T-helper 2 cell treated with Interferon-gamma antibody and Interleukin-4, amounts not matched to agents 5 μg/mL and 100 μg/mL, for 36 hours (primary cell): ENCODE data around the gene NXNL1.

Experiments
- DNase-seq: peaks from one replicate; pipeline ENCODE4 v3.0.0; 2021; ENCODE audit warnings: low spot score
- H3K27ac Mint-ChIP-seq: one replicate; pipeline ENCODE4 v1.8.0; 2021; ENCODE audit warnings: mild to moderate bottlenecking, mixed read lengths
- H3K27me3 Mint-ChIP-seq: one replicate; pipeline ENCODE4 v1.8.0; 2021; ENCODE audit warnings: low read depth, mixed read lengths
- H3K36me3 Mint-ChIP-seq: one replicate; pipeline ENCODE4 v1.8.0; 2021; ENCODE audit warnings: low read depth, mixed read lengths
- H3K4me1 Mint-ChIP-seq: one replicate; pipeline ENCODE4 v1.8.0; 2021; ENCODE audit warnings: low read depth, mixed read lengths
- H3K4me3 Mint-ChIP-seq: one replicate; pipeline ENCODE4 v1.8.0; 2022; ENCODE audit warnings: mild to moderate bottlenecking, moderate library complexity, mixed read lengths
- H3K9me3 Mint-ChIP-seq: one replicate; pipeline ENCODE4 v1.8.0; 2021; ENCODE audit warnings: mixed read lengths

The NXNL1 gene

GRCh38 chr19:17495639-17496296 is 35.0 kb upstream of the NXNL1 start:
- no peaks in the 10 kb centered on the region for H3K9me3 Mint-ChIP-seq
- peaks cover 2% of the 10 kb centered on the region for H3K36me3 Mint-ChIP-seq
- no peak overlapping the region for H3K27ac Mint-ChIP-seq
- H3K27me3 Mint-ChIP-seq: no peaks in the 10 kb centered on the region
- peaks cover 12% of the 10 kb centered on the region for H3K4me1 Mint-ChIP-seq
- H3K4me3 Mint-ChIP-seq: no peak overlapping the region
- DNase-seq: no peak

- Mint-ChIP-seq H3K27ac (no peak overlapping the region), H3K36me3 (no peaks in the 10 kb centered on the region), H3K9me3 (no peaks in the 10 kb centered on the region), H3K27me3 (no peaks in the 10 kb centered on the region), H3K4me3 (no peak overlapping the region), H3K4me1 (peaks cover 26% of the 10 kb centered on the region)
- DNase-seq: no peak
Measured at GRCh38 chr19:17491287-17491686, 30.6 kb upstream of the NXNL1 start.

- DNase-seq: no peak
- no peak overlapping the region for H3K4me3 Mint-ChIP-seq
Measured at GRCh38 chr19:17490411-17490810, 29.7 kb upstream of the NXNL1 start.

GRCh38 chr19:17489392-17490030 is 28.8 kb upstream of the NXNL1 start:
- no peaks in the 10 kb centered on the region for H3K27me3 Mint-ChIP-seq
- no peaks in the 10 kb centered on the region for H3K36me3 Mint-ChIP-seq
- peak overlapping the region; percentile 13 for H3K4me3 Mint-ChIP-seq
- peaks cover 23% of the 10 kb centered on the region for H3K4me1 Mint-ChIP-seq
- H3K9me3 Mint-ChIP-seq: no peaks in the 10 kb centered on the region
- H3K27ac Mint-ChIP-seq: peak overlapping the region; percentile 24
- no peak for DNase-seq

More at GRCh38 chr19:17490411-17490810, 29.7 kb upstream of the NXNL1 start:
- peaks cover 23% of the 10 kb centered on the region for H3K4me1 Mint-ChIP-seq
- H3K9me3 Mint-ChIP-seq: no peaks in the 10 kb centered on the region
- H3K27me3 Mint-ChIP-seq: no peaks in the 10 kb centered on the region
- peak overlapping the region; percentile 52 for H3K27ac Mint-ChIP-seq
- no peaks in the 10 kb centered on the region for H3K36me3 Mint-ChIP-seq

GRCh38 chr19:17488593-17489391 is 28.1 kb upstream of the NXNL1 start:
- peak; percentile 41 for DNase-seq
- Mint-ChIP-seq H3K4me1 (peaks cover 23% of the 10 kb centered on the region), H3K4me3 (no peak overlapping the region), H3K36me3 (no peaks in the 10 kb centered on the region), H3K9me3 (no peaks in the 10 kb centered on the region), H3K27ac (peak overlapping the region; percentile 67), H3K27me3 (no peaks in the 10 kb centered on the region)

GRCh38 chr19:17487284-17488121 is 26.8 kb upstream of the NXNL1 start:
- Mint-ChIP-seq H3K27ac (no peak overlapping the region), H3K36me3 (no peaks in the 10 kb centered on the region), H3K4me3 (no peak overlapping the region), H3K4me1 (peaks cover 23% of the 10 kb centered on the region), H3K9me3 (no peaks in the 10 kb centered on the region), H3K27me3 (no peaks in the 10 kb centered on the region)
- DNase-seq: no peak

- no peak overlapping the region for H3K4me3 Mint-ChIP-seq
- H3K36me3 Mint-ChIP-seq: no peaks in the 10 kb centered on the region
- no peak overlapping the region for H3K27ac Mint-ChIP-seq
- H3K27me3 Mint-ChIP-seq: no peaks in the 10 kb centered on the region
- no peaks in the 10 kb centered on the region for H3K9me3 Mint-ChIP-seq
- no peak for DNase-seq
- H3K4me1 Mint-ChIP-seq: peaks cover 21% of the 10 kb centered on the region
Measured at GRCh38 chr19:17486545-17487240, 26.0 kb upstream of the NXNL1 start.

- Mint-ChIP-seq H3K27me3 (no peaks in the 10 kb centered on the region), H3K27ac (no peak overlapping the region), H3K36me3 (no peaks in the 10 kb centered on the region), H3K9me3 (no peaks in the 10 kb centered on the region), H3K4me3 (no peak overlapping the region), H3K4me1 (peaks cover 9% of the 10 kb centered on the region)
- DNase-seq: no peak
Measured at GRCh38 chr19:17484520-17485185, 23.9 kb upstream of the NXNL1 start.

- Mint-ChIP-seq H3K36me3 (no peaks in the 10 kb centered on the region), H3K9me3 (no peaks in the 10 kb centered on the region), H3K4me1 (peaks cover 4% of the 10 kb centered on the region), H3K27ac (no peak overlapping the region), H3K4me3 (no peak overlapping the region), H3K27me3 (no peaks in the 10 kb centered on the region)
- no peak for DNase-seq
Measured at GRCh38 chr19:17483605-17484002, 22.9 kb upstream of the NXNL1 start.

GRCh38 chr19:17482877-17483604 is 22.3 kb upstream of the NXNL1 start:
- DNase-seq: no peak
- H3K27ac Mint-ChIP-seq: no peak overlapping the region

GRCh38 chr19:17481986-17482385 is 21.3 kb upstream of the NXNL1 start:
- no peak overlapping the region for H3K27ac Mint-ChIP-seq
- DNase-seq: no peak
- no peaks in the 10 kb centered on the region for H3K27me3 Mint-ChIP-seq
- H3K4me1 Mint-ChIP-seq: no peaks in the 10 kb centered on the region
- H3K9me3 Mint-ChIP-seq: no peaks in the 10 kb centered on the region
- no peaks in the 10 kb centered on the region for H3K36me3 Mint-ChIP-seq
- H3K4me3 Mint-ChIP-seq: no peak overlapping the region

More at GRCh38 chr19:17482877-17483604, 22.3 kb upstream of the NXNL1 start:
- no peaks in the 10 kb centered on the region for H3K36me3 Mint-ChIP-seq
- no peak overlapping the region for H3K4me3 Mint-ChIP-seq
- no peaks in the 10 kb centered on the region for H3K27me3 Mint-ChIP-seq
- no peaks in the 10 kb centered on the region for H3K4me1 Mint-ChIP-seq
- H3K9me3 Mint-ChIP-seq: no peaks in the 10 kb centered on the region

GRCh38 chr19:17479325-17479791 is 18.6 kb upstream of the NXNL1 start:
- DNase-seq: no peak
- Mint-ChIP-seq H3K4me1 (no peaks in the 10 kb centered on the region), H3K27me3 (no peaks in the 10 kb centered on the region), H3K36me3 (no peaks in the 10 kb centered on the region), H3K27ac (no peak overlapping the region), H3K4me3 (no peak overlapping the region), H3K9me3 (no peaks in the 10 kb centered on the region)
